GM12875 (cell line): ENCODE measurements around the gene GCK.
A peak's percentile ranks its signal among the peaks of the same experiment; 100 is the strongest.
"Not testable (repeated sequence)": the region's sequence is repeated elsewhere in the genome, so short reads cannot be mapped to it uniquely, and the experiment has no call there.

Experiments
- H3K4me3 ChIP-seq: one replicate; pipeline ENCODE4 v1.5.1; 2011; ENCODE audit warnings: low read depth, low read length, control low read depth
- TF ChIP-seq, protein P1 (sequence below): IDR thresholded peaks from 2 replicates; pipeline ENCODE4 v1.5.1; 2011; ENCODE audit warnings: low read depth, mild to moderate bottlenecking, control low read depth, inconsistent platforms, low read length, moderate library complexity, borderline replicate concordance; ENCODE audit not compliant: insufficient read depth

Gene GCK

GRCh38 chr7:44201813-44202212, 12.6 kb upstream of the GCK start:
- TF ChIP-seq, protein P1, sequence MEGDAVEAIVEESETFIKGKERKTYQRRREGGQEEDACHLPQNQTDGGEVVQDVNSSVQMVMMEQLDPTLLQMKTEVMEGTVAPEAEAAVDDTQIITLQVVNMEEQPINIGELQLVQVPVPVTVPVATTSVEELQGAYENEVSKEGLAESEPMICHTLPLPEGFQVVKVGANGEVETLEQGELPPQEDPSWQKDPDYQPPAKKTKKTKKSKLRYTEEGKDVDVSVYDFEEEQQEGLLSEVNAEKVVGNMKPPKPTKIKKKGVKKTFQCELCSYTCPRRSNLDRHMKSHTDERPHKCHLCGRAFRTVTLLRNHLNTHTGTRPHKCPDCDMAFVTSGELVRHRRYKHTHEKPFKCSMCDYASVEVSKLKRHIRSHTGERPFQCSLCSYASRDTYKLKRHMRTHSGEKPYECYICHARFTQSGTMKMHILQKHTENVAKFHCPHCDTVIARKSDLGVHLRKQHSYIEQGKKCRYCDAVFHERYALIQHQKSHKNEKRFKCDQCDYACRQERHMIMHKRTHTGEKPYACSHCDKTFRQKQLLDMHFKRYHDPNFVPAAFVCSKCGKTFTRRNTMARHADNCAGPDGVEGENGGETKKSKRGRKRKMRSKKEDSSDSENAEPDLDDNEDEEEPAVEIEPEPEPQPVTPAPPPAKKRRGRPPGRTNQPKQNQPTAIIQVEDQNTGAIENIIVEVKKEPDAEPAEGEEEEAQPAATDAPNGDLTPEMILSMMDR, result no peak
- H3K4me3 ChIP-seq, result peak overlapping the region; percentile 97

GRCh38 chr7:44200699-44201461, 11.6 kb upstream of the GCK start, which contains the start of gene YKT6:
TSS of gene YKT6 (plus strand) at chr7:44200978. CDS start at chr7:44201136, 158 bp downstream.
- peak within 1 kb of the TSS; percentile 97 for H3K4me3 ChIP-seq
- TF ChIP-seq, protein P1, result peak; percentile 67

- not testable (repeated sequence) for H3K4me3 ChIP-seq
These were observed 10.9 kb upstream of the GCK start for GRCh38 chr7:44200163-44200562.

DNA sequence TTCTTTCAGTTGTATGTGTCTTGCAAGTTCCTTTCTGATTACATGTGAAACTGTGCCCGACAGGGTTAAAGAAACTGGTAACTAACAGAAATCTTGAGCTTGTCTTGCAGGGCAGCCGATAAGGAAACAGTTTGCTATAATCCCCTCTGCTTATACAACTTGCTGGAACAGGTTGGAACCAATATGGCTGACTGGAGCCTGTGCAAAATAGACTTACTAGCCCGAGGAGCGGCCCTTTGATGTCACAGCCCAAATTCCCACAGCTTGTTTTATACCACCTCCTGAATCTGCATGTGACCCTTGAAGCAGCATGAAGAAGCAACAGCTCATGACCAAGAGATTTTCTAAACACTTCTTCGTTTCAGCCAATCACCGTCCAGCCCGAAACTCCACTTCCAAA, 8.2 kb upstream of the GCK start:
- TF ChIP-seq, protein P1, result no peak
- no peak overlapping the region for H3K4me3 ChIP-seq

DNA sequence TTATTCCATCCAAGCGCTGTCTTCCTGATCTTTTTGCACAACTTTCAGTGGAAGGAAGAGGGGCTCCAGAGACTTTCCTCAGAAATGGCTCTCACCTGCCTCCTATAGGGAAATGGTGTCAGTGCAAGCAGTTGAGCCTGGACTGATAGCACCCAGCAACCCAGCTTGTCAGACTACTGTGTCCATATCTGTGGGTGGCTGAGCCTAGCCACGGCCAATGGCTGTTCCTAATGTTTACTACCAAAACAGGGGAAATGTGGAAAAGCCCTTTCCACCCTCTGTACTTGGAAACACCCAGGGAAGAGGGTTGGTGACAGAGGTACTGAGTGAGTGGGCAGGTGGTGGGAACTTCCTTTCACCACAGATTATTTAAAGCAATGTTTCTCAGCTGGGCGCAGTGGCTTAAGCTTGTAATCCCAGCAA, 7.2 kb upstream of the GCK start:
- H3K4me3 ChIP-seq, result no peak overlapping the region
- TF ChIP-seq, protein P1, result peak; percentile 75

GRCh38 chr7:44195889-44196288, 6.7 kb upstream of the GCK start:
- TF ChIP-seq, protein P1, result no peak

GRCh38 chr7:44194562-44195145, 5.4 kb upstream of the GCK start:
- TF ChIP-seq, protein P1, result no peak
- H3K4me3 ChIP-seq, result no peak overlapping the region

More at GRCh38 chr7:44195889-44196288, 6.7 kb upstream of the GCK start:
- H3K4me3 ChIP-seq, result no peak overlapping the region
